Stimulated activated CD4-positive, alpha-beta T cell treated with anti-CD3 and anti-CD28 coated beads, TNF-alpha, amount 100 ng/mL, for 48 hours (primary cell): Measurements from ENCODE around the gene SYPL2.
"Not testable (repeated sequence)": the region's sequence is repeated elsewhere in the genome, so short reads cannot be mapped to it uniquely, and the experiment has no call there.

Experiments used
- DNase-seq, 3 donors: peaks; one replicate each; pipeline ENCODE4 v3.0.0-alpha.2; 2020; ENCODE audit warnings: low read depth in 3 of 3

Gene SYPL2

GRCh38 chr1:109466452-109467300 lies at the start of gene SYPL2:
Gene SYPL2 (plus strand): TSS chr1:109466546. CDS start chr1:109466844, 298 bp downstream.
- DNase-seq: no peak

GRCh38 chr1:109423498-109423897 lies 42.8 kb upstream of the SYPL2 start:
- no peak for DNase-seq

- peak; percentile 36 to 66 (median 54) for DNase-seq
Measured at GRCh38 chr1:109425391-109426280, 40.7 kb upstream of the SYPL2 start.

- DNase-seq: peak; percentile 87 to 95 (median 89)
Measured at GRCh38 chr1:109426281-109427170, 39.8 kb upstream of the SYPL2 start, which contains the start of gene PSMA5. Gene PSMA5 (minus strand): TSS chr1:109426448. CDS start chr1:109426330, 118 bp downstream.

- DNase-seq: no peak
Measured at GRCh38 chr1:109427171-109427467, 39.2 kb upstream of the SYPL2 start.

GRCh38 chr1:109432336-109432735 lies 34.0 kb upstream of the SYPL2 start:
- no peak for DNase-seq

GRCh38 chr1:109433322-109433721 lies 33.0 kb upstream of the SYPL2 start:
- no peak for DNase-seq

- DNase-seq: no peak
Measured at GRCh38 chr1:109434484-109434883, 31.9 kb upstream of the SYPL2 start.

- no peak for DNase-seq
Measured at GRCh38 chr1:109438798-109439297, 27.5 kb upstream of the SYPL2 start.

- DNase-seq: no peak
Measured at GRCh38 chr1:109441069-109441468, 25.3 kb upstream of the SYPL2 start.

- no peak for DNase-seq
Measured at GRCh38 chr1:109443476-109443875, 22.9 kb upstream of the SYPL2 start.

- no peak for DNase-seq
Measured at GRCh38 chr1:109444346-109444745, 22.0 kb upstream of the SYPL2 start.

- DNase-seq: not testable (repeated sequence)
Measured at GRCh38 chr1:109445949-109446695, 20.2 kb upstream of the SYPL2 start.

- DNase-seq: no peak
Measured at GRCh38 chr1:109447524-109447923, 18.8 kb upstream of the SYPL2 start.

- DNase-seq: no peak
Measured at GRCh38 chr1:109454497-109455133, 11.7 kb upstream of the SYPL2 start.

GRCh38 chr1:109457819-109458218 lies 8.5 kb upstream of the SYPL2 start:
- no peak for DNase-seq

GRCh38 chr1:109466125-109466451 lies 258 bp upstream of the SYPL2 start:
- no peak for DNase-seq

- no peak for DNase-seq
Measured at GRCh38 chr1:109467301-109467777, 993 bp downstream of the SYPL2 start.

GRCh38 chr1:109468061-109468460 lies 1.7 kb downstream of the SYPL2 start:
- DNase-seq: no peak

GRCh38 chr1:109468903-109469302 lies 2.6 kb downstream of the SYPL2 start:
- DNase-seq: no peak
